H9 (cell line): ENCODE data around the gene ABCC4. TPM values are rescaled to one million over a fixed set of nuclear protein-coding genes. Genes with fewer than 3 reads are reported as not detected.

Experiments used
- DNase-seq: peaks from one replicate; pipeline ENCODE4 v3.0.0-alpha.2; 2017
- H2AFZ ChIP-seq: one replicate; pipeline ENCODE4 v1.6.1; 2013; ENCODE audit warnings: mild to moderate bottlenecking, low read length, control low read depth, moderate library complexity
- H2AK5ac ChIP-seq: 2 replicates; pipeline ENCODE4 v1.6.1; 2013; ENCODE audit warnings: low read length, control low read depth, mixed read lengths; ENCODE audit not compliant: insufficient read length
- H2BK120ac ChIP-seq: one replicate; pipeline ENCODE4 v1.6.1; 2013; ENCODE audit warnings: low read depth, mild to moderate bottlenecking, low read length, control low read depth, inconsistent platforms; ENCODE audit not compliant: poor library complexity, severe bottlenecking
- H2BK12ac ChIP-seq: 2 replicates; pipeline ENCODE4 v1.6.1; 2013; ENCODE audit warnings: low read length, control low read depth, mixed read lengths, low read depth; ENCODE audit not compliant: insufficient read length
- H2BK15ac ChIP-seq: 2 replicates; pipeline ENCODE4 v1.6.1; 2013; ENCODE audit warnings: low read depth, low read length, control low read depth
- H2BK20ac ChIP-seq: one replicate; pipeline ENCODE4 v1.6.1; 2013; ENCODE audit warnings: low read depth, mild to moderate bottlenecking, low read length, control low read depth, inconsistent platforms; ENCODE audit not compliant: poor library complexity, severe bottlenecking
- H2BK5ac ChIP-seq: 2 replicates; pipeline ENCODE4 v1.6.1; 2013; ENCODE audit warnings: low read length, control low read depth, mixed read lengths; ENCODE audit not compliant: insufficient read length
- H3K14ac ChIP-seq: 2 replicates; pipeline ENCODE4 v1.6.1; 2013; ENCODE audit warnings: low read length, control low read depth; ENCODE audit not compliant: insufficient read depth
- H3K18ac ChIP-seq: 2 replicates; pipeline ENCODE4 v1.6.1; 2013; ENCODE audit warnings: low read depth, mild to moderate bottlenecking, mixed read lengths, low read length, control low read depth; ENCODE audit not compliant: insufficient read length
- H3K23ac ChIP-seq: 2 replicates; pipeline ENCODE4 v1.6.1; 2013; ENCODE audit warnings: low read length, control low read depth, mixed read lengths, low read depth; ENCODE audit not compliant: insufficient read length
- H3K23me2 ChIP-seq: 2 replicates; pipeline ENCODE4 v1.6.1; 2013; ENCODE audit warnings: low read depth, mild to moderate bottlenecking, mixed read lengths, low read length, control low read depth; ENCODE audit not compliant: insufficient read length, poor library complexity, severe bottlenecking
- H3K27ac ChIP-seq: 2 replicates; pipeline ENCODE4 v1.5.1; 2013; ENCODE audit warnings: low read length, control low read depth, mixed read lengths, low read depth; ENCODE audit not compliant: insufficient read length
- H3K27me3 ChIP-seq: 2 replicates; pipeline ENCODE4 v1.6.1; 2013; ENCODE audit warnings: low read length, control low read depth, inconsistent platforms; ENCODE audit not compliant: insufficient read depth
- H3K4ac ChIP-seq: 2 replicates; pipeline ENCODE4 v1.6.1; 2013; ENCODE audit warnings: low read depth, mild to moderate bottlenecking, control low read depth, inconsistent platforms, low read length, moderate library complexity
- H3K4me1 ChIP-seq: 2 replicates; pipeline ENCODE4 v1.6.1; 2013; ENCODE audit warnings: low read length, control low read depth, inconsistent platforms; ENCODE audit not compliant: insufficient read depth
- H3K4me2 ChIP-seq: 2 replicates; pipeline ENCODE4 v1.6.1; 2013; ENCODE audit warnings: low read length, control low read depth, mixed read lengths; ENCODE audit not compliant: insufficient read length, insufficient read depth
- H3K56ac ChIP-seq: 2 replicates; pipeline ENCODE4 v1.6.1; 2013; ENCODE audit warnings: low read depth, mild to moderate bottlenecking, mixed read lengths, low read length, control low read depth; ENCODE audit not compliant: insufficient read length
- H3K79me1 ChIP-seq: 2 replicates; pipeline ENCODE4 v1.6.1; 2013; ENCODE audit warnings: low read depth, mild to moderate bottlenecking, moderate library complexity, low read length, control low read depth, inconsistent platforms; ENCODE audit not compliant: insufficient read depth, poor library complexity, severe bottlenecking
- H3K79me2 ChIP-seq: 2 replicates; pipeline ENCODE4 v1.6.1; 2013; ENCODE audit warnings: low read length, control low read depth, inconsistent platforms; ENCODE audit not compliant: insufficient read depth
- H3K9ac ChIP-seq: 2 replicates; pipeline ENCODE4 v1.6.1; 2013; ENCODE audit warnings: low read length, control low read depth, mixed read lengths; ENCODE audit not compliant: insufficient read length; ENCODE audit errors: extremely low read depth
- H3K9me3 ChIP-seq: one replicate; pipeline ENCODE4 v1.6.1; 2013; ENCODE audit warnings: low read depth, low read length, inconsistent platforms; ENCODE audit not compliant: control insufficient read depth
- H3T11ph ChIP-seq: one replicate; pipeline ENCODE4 v1.6.1; 2013; ENCODE audit warnings: mild to moderate bottlenecking, low read length, control low read depth, inconsistent platforms
- H4K20me1 ChIP-seq: one replicate; pipeline ENCODE4 v1.6.1; 2013; ENCODE audit not compliant: control insufficient read depth, insufficient read length, insufficient read depth
- H4K5ac ChIP-seq: 2 replicates; pipeline ENCODE4 v1.6.1; 2013; ENCODE audit warnings: low read depth, mild to moderate bottlenecking, mixed read lengths, low read length, control low read depth; ENCODE audit not compliant: insufficient read length
- H4K8ac ChIP-seq: replicated peaks from 2 replicates; pipeline ENCODE4 v1.6.1; 2013; ENCODE audit warnings: low read length, control low read depth, mixed read lengths, low read depth; ENCODE audit not compliant: insufficient read length
- H4K91ac ChIP-seq: 2 replicates; pipeline ENCODE4 v1.6.1; 2013; ENCODE audit warnings: low read depth, mild to moderate bottlenecking, moderate library complexity, mixed read lengths, low read length, control low read depth; ENCODE audit not compliant: insufficient read length
- H3K27ac Mint-ChIP-seq, 3 experiments: 2 replicates in 2 of 3; 3 replicates in 1 of 3; pipeline ENCODE4 v1.8.0; 2020 to 2021; ENCODE audit warnings: mixed read lengths in 3 of 3, mild to moderate bottlenecking in 1 of 3, moderate library complexity in 1 of 3
- H3K27me3 Mint-ChIP-seq: 2 replicates; pipeline ENCODE4 v1.8.0; 2021; ENCODE audit warnings: low read depth, mild to moderate bottlenecking, moderate library complexity, mixed read lengths
- H3K36me3 Mint-ChIP-seq, 3 experiments: 2 replicates in 2 of 3; 3 replicates in 1 of 3; pipeline ENCODE4 v1.8.0; 2020 to 2021; ENCODE audit warnings: low read depth in 3 of 3, mixed read lengths in 3 of 3; ENCODE audit not compliant: insufficient read depth in 1 of 3
- H3K4me1 Mint-ChIP-seq, 2 experiments: 2 replicates each; pipeline ENCODE4 v1.8.0; 2020; ENCODE audit warnings: mixed read lengths in 2 of 2
- H3K4me3 Mint-ChIP-seq, 2 experiments: 2 replicates in 1 of 2; 3 replicates in 1 of 2; pipeline ENCODE4 v1.8.0; 2020 to 2021; ENCODE audit warnings: mild to moderate bottlenecking in 2 of 2, mixed read lengths in 2 of 2, moderate library complexity in 1 of 2
- H3K9me3 Mint-ChIP-seq, 2 experiments: 2 replicates in 1 of 2; 3 replicates in 1 of 2; pipeline ENCODE4 v1.8.0; 2020; ENCODE audit warnings: mild to moderate bottlenecking in 2 of 2, mixed read lengths in 2 of 2, moderate library complexity in 1 of 2
- WGBS: extraction: QIAGEN DNeasy Blood & Tissue Kit; methylation state at CpG from one replicate; pipeline ENCODE4 v1.1.7; 2013; ENCODE audit warnings: missing lambda C conversion rate, low lambda C conversion rate, mixed read lengths; ENCODE audit not compliant: insufficient read length; ENCODE audit errors: extremely low coverage; 5-methylcytosine and 5-hydroxymethylcytosine counted together
- total RNA-seq: library from RNA; stranded (reverse); gene quantifications from 2 replicates; pipeline ENCODE4 v1.2.1, GENCODE V29; 2021
- TF ChIP-seq, protein P1 (sequence below): fragments of 200-600 bp; sonication (generic); conservative IDR thresholded peaks from 3 replicates; pipeline ENCODE4 v1.8.0; 2021; ENCODE audit warnings: antibody characterized with exemption, mild to moderate bottlenecking

The ABCC4 gene
- total RNA-seq, 1 experiment from 2014 or later, result 5.9 TPM

DNA sequence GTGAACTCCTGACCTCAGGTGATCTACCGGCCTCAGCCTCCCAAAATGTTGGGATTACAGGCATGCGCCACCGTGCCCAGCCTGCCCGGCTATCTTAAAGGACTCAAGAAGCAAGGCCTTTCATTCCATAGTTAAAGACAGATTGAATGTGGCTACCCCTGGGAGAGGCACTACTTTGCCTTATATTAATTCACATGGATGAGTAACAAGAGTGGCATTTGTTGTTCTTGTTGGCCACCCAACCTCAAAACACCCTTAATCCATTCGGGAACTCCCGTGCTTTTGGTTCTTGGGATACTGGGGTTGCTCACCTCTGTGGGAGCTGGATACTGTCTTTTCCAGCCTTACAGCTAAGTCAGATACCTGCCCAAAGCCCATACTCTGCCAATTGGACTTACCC is 34.4 kb upstream of the ABCC4 start:
- Histone ChIP-seq H2BK15ac (no peak overlapping the region), H2BK5ac (no peak overlapping the region), H4K8ac (no peak overlapping the region), H3K14ac (no peak overlapping the region), H3K79me2 (no peaks in the 10 kb centered on the region), H3K23me2 (no peaks in the 10 kb centered on the region), H3K4me1 (no peaks in the 10 kb centered on the region), H3K27ac (no peak overlapping the region), H2AK5ac (no peak overlapping the region), H4K5ac (no peak overlapping the region), H3T11ph (no peak overlapping the region), H4K20me1 (no peaks in the 10 kb centered on the region), H3K56ac (no peak overlapping the region), H2BK120ac (no peak overlapping the region), H2BK20ac (no peak overlapping the region), H3K4me2 (no peak overlapping the region), H3K23ac (no peak overlapping the region), H3K9ac (no peak overlapping the region), H3K4ac (no peak overlapping the region), H3K27me3 (no peaks in the 10 kb centered on the region), H3K9me3 (no peaks in the 10 kb centered on the region), H3K18ac (no peak overlapping the region), H4K91ac (no peak overlapping the region), H2BK12ac (no peak overlapping the region), H3K79me1 (no peaks in the 10 kb centered on the region), H2AFZ (no peak overlapping the region)
- no CpG with 5 or more reads among the region's 6 CpGs for WGBS
- Mint-ChIP-seq H3K9me3 (no peaks in the 10 kb centered on the region), H3K4me3 (no peak overlapping the region), H3K36me3 (no peaks in the 10 kb centered on the region), H3K27ac (no peak overlapping the region), H3K27me3 (no peaks in the 10 kb centered on the region; the same call in 1 of the 2 replicates), H3K4me1 (no peaks in the 10 kb centered on the region)
- no peak for DNase-seq
- TF ChIP-seq, protein P1, sequence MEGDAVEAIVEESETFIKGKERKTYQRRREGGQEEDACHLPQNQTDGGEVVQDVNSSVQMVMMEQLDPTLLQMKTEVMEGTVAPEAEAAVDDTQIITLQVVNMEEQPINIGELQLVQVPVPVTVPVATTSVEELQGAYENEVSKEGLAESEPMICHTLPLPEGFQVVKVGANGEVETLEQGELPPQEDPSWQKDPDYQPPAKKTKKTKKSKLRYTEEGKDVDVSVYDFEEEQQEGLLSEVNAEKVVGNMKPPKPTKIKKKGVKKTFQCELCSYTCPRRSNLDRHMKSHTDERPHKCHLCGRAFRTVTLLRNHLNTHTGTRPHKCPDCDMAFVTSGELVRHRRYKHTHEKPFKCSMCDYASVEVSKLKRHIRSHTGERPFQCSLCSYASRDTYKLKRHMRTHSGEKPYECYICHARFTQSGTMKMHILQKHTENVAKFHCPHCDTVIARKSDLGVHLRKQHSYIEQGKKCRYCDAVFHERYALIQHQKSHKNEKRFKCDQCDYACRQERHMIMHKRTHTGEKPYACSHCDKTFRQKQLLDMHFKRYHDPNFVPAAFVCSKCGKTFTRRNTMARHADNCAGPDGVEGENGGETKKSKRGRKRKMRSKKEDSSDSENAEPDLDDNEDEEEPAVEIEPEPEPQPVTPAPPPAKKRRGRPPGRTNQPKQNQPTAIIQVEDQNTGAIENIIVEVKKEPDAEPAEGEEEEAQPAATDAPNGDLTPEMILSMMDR, result no peak
